SH-SY5Y (cell line): Measurements from ENCODE around the gene MAPK9.

Experiments
- GATA2 ChIP-seq: IDR thresholded peaks from 2 replicates; pipeline ENCODE4 v1.6.1; 2011; ENCODE audit warnings: mild to moderate bottlenecking, low read depth, low read length
- GATA3 ChIP-seq: IDR thresholded peaks from 2 replicates; pipeline ENCODE4 v1.6.1; 2011; ENCODE audit warnings: low read depth, mild to moderate bottlenecking, low read length, moderate library complexity

- no peak for TF ChIP-seq GATA2
- TF ChIP-seq GATA3: no peak
Measured at GRCh38 chr5:180328296-180329137, 36.6 kb upstream of the MAPK9 start.
